GM19328 (cell line): ENCODE measurements around the gene GOLPH3L.
A peak's percentile ranks its signal among the peaks of the same experiment; 100 is the strongest.
"Not testable (repeated sequence)": the region's sequence is repeated elsewhere in the genome, so short reads cannot be mapped to it uniquely, and the experiment has no call there.

Experiments
- ATAC-seq: cut with Tn5 transposase; IDR thresholded peaks from one replicate; pipeline ENCODE4 v1.9.1; 2021; ENCODE audit warnings: mild to moderate bottlenecking, moderate library complexity; ENCODE audit not compliant: unreplicated experiment

Gene GOLPH3L

GRCh38 chr1:150660584-150660983 is 36.4 kb downstream of the GOLPH3L start:
- ATAC-seq: no peak

- ATAC-seq: not testable (repeated sequence)
Observed at GRCh38 chr1:150657064-150657463, 39.9 kb downstream of the GOLPH3L start.

GRCh38 chr1:150654635-150655034 is 42.3 kb downstream of the GOLPH3L start:
- ATAC-seq: not testable (repeated sequence)

- ATAC-seq: no peak
Observed at GRCh38 chr1:150650193-150650592, 46.8 kb downstream of the GOLPH3L start.

- ATAC-seq: no peak
Observed at GRCh38 chr1:150649441-150650075, 47.4 kb downstream of the GOLPH3L start.

GRCh38 chr1:150642296-150642695 is 54.7 kb downstream of the GOLPH3L start:
- no peak for ATAC-seq

- ATAC-seq: not testable (repeated sequence)
Observed at GRCh38 chr1:150641126-150641815, 55.7 kb downstream of the GOLPH3L start.

GRCh38 chr1:150638430-150638829 is 58.5 kb downstream of the GOLPH3L start:
- ATAC-seq: not testable (repeated sequence)

- ATAC-seq: not testable (repeated sequence)
Observed at GRCh38 chr1:150634839-150635622, 61.9 kb downstream of the GOLPH3L start.

GRCh38 chr1:150629115-150629928 is 67.6 kb downstream of the GOLPH3L start, which contains the start of gene ENSA:
Gene ENSA (minus strand): TSS chr1:150629612. CDS start chr1:150629470, 142 bp downstream.
- peak; percentile 87 for ATAC-seq

- ATAC-seq: no peak
Observed at GRCh38 chr1:150628766-150629114, 68.2 kb downstream of the GOLPH3L start.

- no peak for ATAC-seq
Observed at GRCh38 chr1:150627826-150628410, 69.0 kb downstream of the GOLPH3L start.

GRCh38 chr1:150626150-150626549 is 70.8 kb downstream of the GOLPH3L start:
- no peak for ATAC-seq

- ATAC-seq: not testable (repeated sequence)
Observed at GRCh38 chr1:150624546-150624945, 72.4 kb downstream of the GOLPH3L start.

- ATAC-seq: not testable (repeated sequence)
Observed at GRCh38 chr1:150624134-150624533, 72.8 kb downstream of the GOLPH3L start.

GRCh38 chr1:150622303-150622975 is 74.5 kb downstream of the GOLPH3L start:
- ATAC-seq: no peak

- ATAC-seq: no peak
Observed at GRCh38 chr1:150621497-150622302, 75.3 kb downstream of the GOLPH3L start.

GRCh38 chr1:150620919-150621318 is 76.0 kb downstream of the GOLPH3L start:
- no peak for ATAC-seq
